Right ventricle myocardium inferior (tissue), 1 donor: ENCODE data around the gene EID1. TPM values are rescaled to one million over a fixed set of nuclear protein-coding genes. Genes with fewer than 3 reads are reported as not detected.
"Not testable (repeated sequence)": the region's sequence is repeated elsewhere in the genome, so short reads cannot be mapped to it uniquely, and the experiment has no call there.

ENCODE experiments used
- ATAC-seq: fragments of 200-7000 bp; cut with Tn5 transposase; one replicate; pipeline ENCODE4 v1.9.1; 2020; ENCODE audit warnings: mild to moderate bottlenecking, moderate library complexity
- DNase-seq: peaks from one replicate; pipeline ENCODE4 v3.0.0; 2021; ENCODE audit errors: missing footprints
- intact Hi-C: fragments of 100-400 bp; cut with DNase I; formaldehyde crosslinking; loops from one replicate; pipeline ENCODE4 v1.11.0; 2022
- long read RNA-seq: library from polyadenylated mRNA; unstranded; transcript quantifications from one replicate; pipeline ENCODE4 v2.0.0, GENCODE V29; 2021
- total RNA-seq: library from RNA; stranded (reverse); fragmentation: NEBNext Ultra II Directional; extraction: Animal tissue kit (Norgen Biotek cat#: 25700); gene quantifications from one replicate; pipeline ENCODE4 v1.2.1, GENCODE V29; 2021
- donor health status: DM: no; HTN: yes; CAD: no; lungs with severe emphysema.

The EID1 gene, protein sequence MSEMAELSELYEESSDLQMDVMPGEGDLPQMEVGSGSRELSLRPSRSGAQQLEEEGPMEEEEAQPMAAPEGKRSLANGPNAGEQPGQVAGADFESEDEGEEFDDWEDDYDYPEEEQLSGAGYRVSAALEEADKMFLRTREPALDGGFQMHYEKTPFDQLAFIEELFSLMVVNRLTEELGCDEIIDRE
- total RNA-seq, result 201 TPM
- long read RNA-seq, transcript EID1-201 (1 exons, 2,298 nt), result major isoform, 188 of 188 reads
- long read RNA-seq, partial matches to known transcripts, result 0 of 188 reads
- long read RNA-seq, other reads (novel, unspliced or antisense), result 0 of 188 reads

GRCh38 chr15:48877630-48878595, at the start of gene EID1:
EID1 (plus strand) TSS chr15:48878134; CDS start chr15:48878177, 43 bp downstream.
- peak; percentile 99 for ATAC-seq
- intact Hi-C loops, result loop anchor here (2.0 to 10.0 kb wide), 4 partner anchors 85 to 747 kb away; partner anchors contain the start of genes DTWD1, FAM227B and SHC4
- peak; percentile 95 for DNase-seq

DNA sequence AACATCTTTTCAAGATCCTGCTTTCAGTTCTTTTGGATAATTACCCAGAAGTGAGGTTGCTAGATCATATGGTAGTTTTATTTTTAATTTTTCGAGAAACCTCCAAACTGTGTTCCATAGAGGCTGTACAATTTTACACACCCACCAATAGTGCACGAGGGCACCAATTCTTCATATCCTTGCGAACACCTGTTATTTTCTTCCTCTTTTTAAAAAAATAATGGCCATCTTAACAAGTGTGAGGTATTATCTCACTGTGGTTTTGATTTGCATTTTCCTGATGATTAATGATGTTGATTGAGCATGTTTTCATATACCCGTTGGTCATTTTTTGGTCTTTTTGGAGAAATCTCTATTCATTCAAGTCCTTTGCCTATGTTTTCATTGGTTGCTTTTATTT, 49.5 kb upstream of the EID1 start:
- intact Hi-C loops, result no loop called here
- no peak for ATAC-seq
- DNase-seq, result no peak

DNA sequence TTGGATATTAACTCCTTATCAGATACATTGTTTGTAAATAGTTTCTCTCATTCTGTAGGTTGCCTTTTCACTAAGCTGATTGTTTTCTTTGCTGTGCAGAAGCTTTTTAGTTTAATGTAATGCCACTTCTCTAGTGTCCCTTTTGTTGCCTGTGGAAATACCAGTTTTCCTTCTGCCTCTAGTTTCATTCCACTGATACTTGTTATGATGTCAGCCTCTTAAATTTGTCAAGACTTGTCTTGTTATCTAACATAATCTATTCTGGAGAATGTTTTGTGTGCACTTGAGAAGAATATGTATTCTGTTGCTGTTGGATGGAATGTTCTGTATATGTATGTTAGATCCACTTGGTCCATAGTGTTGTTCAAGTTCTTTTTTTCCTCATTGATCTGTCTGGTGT, 49.0 kb upstream of the EID1 start:
- intact Hi-C loops, result no loop called here
- DNase-seq (no peak), ATAC-seq (no peak)

GRCh38 chr15:48832648-48833047, 45.3 kb upstream of the EID1 start:
- intact Hi-C loops, result no loop called here
- DNase-seq (no peak), ATAC-seq (no peak)

DNA sequence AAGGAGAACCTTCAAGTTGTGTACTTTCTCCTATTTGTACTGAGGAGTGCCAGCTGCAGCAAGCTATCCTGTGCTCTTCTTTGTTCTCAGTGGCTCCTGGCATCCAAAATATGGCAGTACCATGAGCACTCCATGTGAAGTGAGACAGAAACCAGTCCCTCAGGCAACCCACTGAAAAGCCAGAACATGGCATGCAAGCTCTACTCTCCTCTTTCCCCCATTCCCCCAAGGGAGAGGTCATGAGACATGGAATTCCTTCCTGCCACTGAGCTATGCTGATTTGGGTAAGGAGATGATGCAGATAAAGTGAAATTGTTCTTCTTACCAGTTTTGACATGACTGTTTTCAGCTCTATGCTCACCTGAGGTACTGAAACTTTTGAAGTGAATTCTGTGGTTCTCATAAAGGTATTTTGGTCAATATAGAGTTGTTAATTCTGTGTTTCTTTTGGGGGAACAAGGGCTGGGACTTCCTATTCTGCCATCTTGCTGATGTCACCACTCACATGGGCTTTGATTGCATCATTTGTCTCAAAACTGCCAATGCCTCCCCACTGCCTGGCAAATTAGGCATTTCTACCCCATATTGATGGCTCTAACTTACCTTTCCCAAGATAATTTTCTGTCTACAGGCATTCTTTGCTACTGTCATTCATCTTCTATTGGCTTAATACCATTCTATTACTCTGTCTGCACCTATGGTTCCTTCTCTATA, 44.3 kb upstream of the EID1 start:
- intact Hi-C loops, result no loop called here
- ATAC-seq (no peak), DNase-seq (no peak)

DNA sequence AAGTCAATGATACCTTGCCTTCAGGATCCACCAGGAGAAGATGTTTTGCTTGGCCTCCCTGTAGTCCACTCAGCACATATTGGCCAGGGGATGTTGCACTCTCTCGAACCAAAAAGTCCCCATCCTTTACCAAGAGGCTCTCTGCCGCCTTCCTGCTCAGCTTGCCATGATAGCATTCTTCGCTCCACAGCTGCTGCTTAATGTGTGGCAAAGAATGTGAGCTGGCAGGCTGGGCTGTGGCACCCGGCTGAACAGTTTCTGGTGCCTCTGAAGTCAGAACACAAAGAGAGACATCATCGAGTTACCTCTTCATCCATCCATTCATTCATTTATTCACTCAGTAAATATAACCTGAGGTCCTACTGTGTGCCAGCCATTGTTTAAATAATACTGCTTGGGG, 43.2 kb upstream of the EID1 start:
- no peak for ATAC-seq
- intact Hi-C loops, result no loop called here
- no peak for DNase-seq

DNA sequence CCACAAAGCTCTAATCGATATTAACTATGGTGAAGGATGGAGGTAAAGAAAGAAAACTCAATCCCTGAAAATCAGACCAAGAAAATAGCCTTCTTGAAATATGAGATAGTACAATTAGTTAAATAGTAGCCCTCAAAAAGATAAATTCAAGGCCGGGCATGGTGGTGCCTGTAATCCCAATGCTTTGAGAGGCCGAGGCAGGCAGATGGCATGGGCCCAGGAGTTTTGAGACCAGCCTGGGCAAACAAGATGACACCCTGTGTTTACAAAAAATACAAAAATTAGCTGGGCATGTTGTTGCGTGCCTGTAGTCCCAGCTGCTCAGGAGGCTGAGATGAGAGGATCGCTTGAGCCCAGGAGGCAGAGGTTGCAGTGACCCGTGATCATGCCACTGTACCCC, 35.4 kb upstream of the EID1 start:
- intact Hi-C loops, result no loop called here

GRCh38 chr15:48845123-48845522, 32.8 kb upstream of the EID1 start:
- intact Hi-C loops, result no loop called here
- DNase-seq (no peak), ATAC-seq (no peak)

More for the DNA sequence above, 35.4 kb upstream of the EID1 start:
- no peak for ATAC-seq
- no peak for DNase-seq

DNA sequence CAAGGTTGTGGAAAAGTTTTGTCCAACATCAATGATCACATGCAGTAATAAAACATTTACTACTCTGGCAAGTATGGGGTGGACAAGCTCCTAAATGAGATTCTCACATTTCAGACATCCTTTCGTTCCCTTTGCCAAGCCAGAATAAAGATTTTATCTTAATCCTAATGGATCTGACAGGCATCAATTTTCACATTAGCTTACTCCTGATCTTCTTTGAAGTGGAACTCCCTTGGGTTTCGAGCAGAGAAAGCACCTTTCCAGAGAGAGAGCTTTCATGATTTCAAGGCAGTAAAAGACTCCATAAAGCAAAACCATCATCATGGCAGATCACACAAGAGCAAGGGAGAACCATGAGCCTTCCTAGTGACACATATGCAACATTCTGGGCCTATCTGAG, 27.3 kb upstream of the EID1 start:
- DNase-seq, result no peak
- ATAC-seq, result no peak
- intact Hi-C loops, result no loop called here

DNA sequence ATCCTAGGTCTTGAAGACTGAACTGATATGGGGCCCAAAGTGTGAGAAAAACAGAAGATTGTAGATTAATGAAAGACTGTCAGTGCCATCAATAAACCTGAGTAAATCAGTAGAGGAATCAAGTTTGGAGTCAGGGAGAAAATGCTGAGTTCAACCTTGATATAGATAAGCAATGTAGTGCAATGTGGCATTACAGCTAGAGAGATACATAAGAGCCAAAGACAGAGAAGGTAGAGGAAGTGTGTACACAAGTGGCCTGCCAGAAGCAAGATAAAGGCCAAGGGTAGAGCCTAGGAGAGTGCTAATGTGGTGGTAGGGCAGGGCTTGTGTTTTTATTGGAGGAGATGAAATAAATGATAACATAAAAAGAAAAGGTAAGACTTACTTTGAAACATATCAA, 26.0 kb upstream of the EID1 start:
- ATAC-seq, result no peak
- no peak for DNase-seq
- intact Hi-C loops, result no loop called here

DNA sequence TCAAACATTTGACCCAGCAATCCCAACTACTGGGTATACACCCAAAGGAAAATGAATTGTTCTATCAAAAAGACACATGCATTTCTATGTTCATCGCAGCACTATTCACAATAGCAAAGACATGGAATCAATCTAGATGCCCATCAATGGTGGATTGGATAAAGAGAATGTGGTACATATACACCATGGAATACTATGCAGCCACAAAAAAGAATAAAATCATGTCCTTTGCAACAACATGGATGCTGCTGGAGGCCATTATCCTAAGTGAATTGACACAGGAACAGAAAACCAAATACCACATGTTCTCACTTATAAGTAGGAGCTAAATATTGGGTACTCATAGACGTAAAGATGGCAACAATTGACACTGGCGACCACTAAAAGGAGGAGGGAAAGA, 23.5 kb upstream of the EID1 start:
- DNase-seq, intact Hi-C loops, ATAC-seq: not testable (repeated sequence)

GRCh38 chr15:48855501-48856440, 22.2 kb upstream of the EID1 start:
- intact Hi-C loops, result loop anchor here (5.0 kb wide), 1 partner anchor 498 kb away; no protein-coding TSS in a partner anchor
- peak; percentile 91 for ATAC-seq
- DNase-seq, result no peak

GRCh38 chr15:48856942-48857341, 21.0 kb upstream of the EID1 start:
- intact Hi-C loops, result loop anchor here (5.0 kb wide), 1 partner anchor 500 kb away; no protein-coding TSS in a partner anchor
- no peak for DNase-seq
- ATAC-seq, result no peak

DNA sequence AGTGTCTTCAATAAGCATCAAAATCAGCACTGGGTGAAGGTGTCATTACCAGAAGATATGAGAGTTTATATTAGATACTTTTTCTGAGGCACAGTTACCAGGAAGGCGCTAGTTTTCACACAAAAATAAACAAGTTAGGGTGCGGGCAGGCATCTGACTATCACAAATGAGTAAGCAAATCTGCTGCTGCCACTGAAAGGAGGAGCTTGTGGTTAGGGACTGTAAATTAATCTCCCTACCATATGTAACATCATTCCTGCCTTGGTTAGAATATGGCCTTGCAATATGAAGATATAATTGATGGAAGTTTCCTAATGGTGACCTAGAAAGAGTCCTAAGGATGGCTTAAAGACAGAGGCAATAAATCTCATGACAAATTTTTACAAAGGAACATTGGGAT, 19.5 kb upstream of the EID1 start:
- intact Hi-C loops, result loop anchor here (5.0 kb wide), 1 partner anchor 501 kb away; no protein-coding TSS in a partner anchor
- ATAC-seq (no peak), DNase-seq (no peak)

DNA sequence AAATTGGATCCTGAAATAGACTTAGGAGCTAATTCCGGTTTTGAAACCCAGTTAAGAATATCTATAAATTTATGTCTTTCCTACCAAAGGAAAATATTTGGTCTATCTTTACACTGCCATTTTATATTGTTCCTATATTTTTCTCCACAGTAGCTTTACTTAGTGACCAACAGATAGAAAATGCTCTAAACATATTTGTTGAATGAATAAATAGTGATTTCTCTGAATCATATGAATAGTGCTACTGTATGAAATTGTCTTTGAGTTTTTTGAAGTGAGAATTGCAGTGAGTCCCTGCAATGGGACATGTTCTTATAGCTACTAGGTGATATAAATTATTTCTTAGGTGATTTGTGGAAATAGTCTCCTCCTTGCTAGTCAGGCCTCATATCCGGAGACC, 18.5 kb upstream of the EID1 start:
- no peak for DNase-seq
- ATAC-seq, result no peak
- intact Hi-C loops, result loop anchor here (5.0 kb wide), 1 partner anchor 502 kb away; no protein-coding TSS in a partner anchor

DNA sequence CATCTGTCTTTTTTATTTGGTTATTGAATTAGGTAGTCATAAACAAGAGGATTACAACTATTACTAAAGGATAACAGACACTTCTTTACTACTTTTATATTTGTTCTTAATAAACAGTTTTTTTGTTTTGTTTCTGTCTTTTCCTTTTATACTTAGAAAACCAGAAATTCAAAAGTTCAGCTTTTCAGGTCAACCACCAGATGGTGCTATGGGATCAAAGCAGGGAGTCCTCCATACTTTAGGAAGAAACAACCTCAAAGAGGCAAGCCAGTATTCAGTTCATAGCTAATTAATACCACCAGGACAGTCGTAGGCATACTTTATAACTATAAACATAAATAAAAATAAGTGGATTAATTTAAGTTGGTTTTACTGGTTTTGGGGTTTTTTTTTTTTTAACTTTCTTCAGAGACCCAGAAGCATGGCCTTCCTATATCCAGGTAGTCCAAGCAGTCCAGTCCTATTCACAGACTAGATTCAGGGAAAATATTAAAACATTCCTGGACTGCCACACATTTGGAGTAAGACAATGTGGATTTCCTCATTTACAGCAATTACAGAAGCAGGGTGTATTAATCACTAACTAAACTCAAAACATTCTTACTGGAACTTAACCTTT, 16.0 kb upstream of the EID1 start:
- DNase-seq (no peak), ATAC-seq (peak; percentile 68)
- intact Hi-C loops, result loop anchor here (2.0 to 5.0 kb wide), 3 partner anchors 285 to 1283 kb away; partner anchors contain the start of gene FGF7

DNA sequence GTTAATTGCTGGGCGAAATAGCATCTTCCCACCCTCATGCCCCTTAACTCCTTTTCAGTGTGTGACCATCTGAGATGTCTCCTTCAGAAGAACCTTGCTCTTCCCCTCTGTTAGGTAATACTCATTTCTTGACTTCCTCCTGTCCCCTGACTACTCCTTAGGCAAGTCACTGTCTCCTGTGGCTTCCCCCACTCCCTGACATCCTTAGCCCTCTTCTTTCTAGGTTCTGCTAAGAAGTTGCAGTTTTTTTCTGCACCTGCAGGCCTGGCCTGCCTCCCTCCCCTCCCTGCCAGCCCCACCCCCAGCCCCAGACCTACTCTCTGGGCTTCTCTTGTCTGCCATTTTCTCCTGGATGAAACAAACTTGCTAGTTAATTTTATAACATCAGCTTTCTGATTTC, 15.2 kb upstream of the EID1 start:
- no peak for DNase-seq
- intact Hi-C loops, result loop anchor here (2.0 to 5.0 kb wide), 3 partner anchors 285 to 1282 kb away; partner anchors contain the start of gene FGF7
- no peak for ATAC-seq
